ENCODE results near the gene FN3K.

DNA sequence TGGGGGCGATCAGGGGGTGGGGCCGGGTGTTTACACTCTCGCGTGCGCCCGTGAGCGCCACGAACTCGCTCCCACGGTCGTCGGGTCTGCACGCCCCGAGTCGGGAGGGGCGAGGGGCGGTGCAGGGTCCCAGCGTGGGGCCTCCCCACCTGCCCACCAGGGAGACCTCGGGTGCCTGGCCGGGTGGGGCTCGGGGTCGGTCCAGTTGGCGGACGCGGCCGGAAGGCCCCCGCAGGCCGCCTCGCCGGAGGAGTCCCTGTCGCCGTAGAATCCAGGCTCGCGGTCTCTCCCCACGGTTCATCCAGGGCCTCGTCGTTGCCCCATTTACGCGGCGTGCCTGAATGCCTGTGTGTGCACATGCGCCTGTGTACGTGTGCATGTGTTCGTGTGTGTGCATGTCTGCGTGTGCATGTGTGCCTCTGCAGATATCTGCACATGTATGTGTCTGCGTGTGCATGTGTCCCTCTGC lies 36.4 kb upstream of the FN3K start:
- no peak for TF ChIP-seq POLR2AphosphoS5 (IDR thresholded peaks at IDR 0.05)
- no peak for TF ChIP-seq POLR2A (IDR thresholded peaks at IDR 0.05; ENCODE audit: low read depth)
- TF ChIP-seq, protein P1, sequence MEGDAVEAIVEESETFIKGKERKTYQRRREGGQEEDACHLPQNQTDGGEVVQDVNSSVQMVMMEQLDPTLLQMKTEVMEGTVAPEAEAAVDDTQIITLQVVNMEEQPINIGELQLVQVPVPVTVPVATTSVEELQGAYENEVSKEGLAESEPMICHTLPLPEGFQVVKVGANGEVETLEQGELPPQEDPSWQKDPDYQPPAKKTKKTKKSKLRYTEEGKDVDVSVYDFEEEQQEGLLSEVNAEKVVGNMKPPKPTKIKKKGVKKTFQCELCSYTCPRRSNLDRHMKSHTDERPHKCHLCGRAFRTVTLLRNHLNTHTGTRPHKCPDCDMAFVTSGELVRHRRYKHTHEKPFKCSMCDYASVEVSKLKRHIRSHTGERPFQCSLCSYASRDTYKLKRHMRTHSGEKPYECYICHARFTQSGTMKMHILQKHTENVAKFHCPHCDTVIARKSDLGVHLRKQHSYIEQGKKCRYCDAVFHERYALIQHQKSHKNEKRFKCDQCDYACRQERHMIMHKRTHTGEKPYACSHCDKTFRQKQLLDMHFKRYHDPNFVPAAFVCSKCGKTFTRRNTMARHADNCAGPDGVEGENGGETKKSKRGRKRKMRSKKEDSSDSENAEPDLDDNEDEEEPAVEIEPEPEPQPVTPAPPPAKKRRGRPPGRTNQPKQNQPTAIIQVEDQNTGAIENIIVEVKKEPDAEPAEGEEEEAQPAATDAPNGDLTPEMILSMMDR (IDR thresholded peaks at IDR 0.05), result no peak

All from esophagus muscularis mucosa (tissue), 3 donors.